Loucy (cell line): ENCODE measurements around the gene PIPOX.

ENCODE experiments used
- H2AFZ ChIP-seq: fragments of 200-600 bp; sonication (generic); 2 replicates; pipeline ENCODE4 v1.6.0; 2016; ENCODE audit warnings: antibody characterized with exemption, mild to moderate bottlenecking, low read length, moderate library complexity
- H3F3A ChIP-seq: fragments of 200-600 bp; 2 replicates; pipeline ENCODE4 v1.6.0; 2016; ENCODE audit warnings: antibody characterized with exemption, low read depth, mild to moderate bottlenecking
- H3K27me3 ChIP-seq: fragments of 200-600 bp; sonication (generic); 2 replicates; pipeline ENCODE4 v1.6.1; 2014; ENCODE audit warnings: low read length, mild to moderate bottlenecking; ENCODE audit not compliant: insufficient read depth, poor library complexity, severe bottlenecking
- H3K36me3 ChIP-seq: fragments of 200-600 bp; sonication (generic); 2 replicates; pipeline ENCODE4 v1.6.1; 2016; ENCODE audit warnings: low read length; ENCODE audit not compliant: insufficient read depth
- H3K4me1 ChIP-seq: fragments of 200-600 bp; sonication (generic); 2 replicates; pipeline ENCODE4 v1.5.1; 2014; ENCODE audit warnings: low read length, mild to moderate bottlenecking; ENCODE audit not compliant: insufficient read depth, poor library complexity, severe bottlenecking
- H3K4me2 ChIP-seq: fragments of 200-600 bp; sonication (generic); 2 replicates; pipeline ENCODE4 v1.6.0; 2014; ENCODE audit warnings: antibody characterized with exemption, low read length, low read depth, mild to moderate bottlenecking; ENCODE audit not compliant: poor library complexity, severe bottlenecking
- H3K4me3 ChIP-seq: fragments of 200-600 bp; sonication (generic); 2 replicates; pipeline ENCODE4 v1.5.1; 2014; ENCODE audit warnings: low read length, mild to moderate bottlenecking, mixed read lengths; ENCODE audit not compliant: poor library complexity, severe bottlenecking
- H3K79me2 ChIP-seq: fragments of 200-600 bp; sonication (generic); 2 replicates; pipeline ENCODE4 v1.6.1; 2014; ENCODE audit warnings: low read length; ENCODE audit not compliant: insufficient read depth
- H3K9ac ChIP-seq: fragments of 200-600 bp; sonication (generic); 2 replicates; pipeline ENCODE4 v1.6.0; 2014; ENCODE audit warnings: mild to moderate bottlenecking, low read depth, low read length, moderate library complexity; ENCODE audit not compliant: poor library complexity, severe bottlenecking
- H3K9me2 ChIP-seq: fragments of 200-600 bp; sonication (generic); replicated peaks from 2 replicates; pipeline ENCODE4 v1.6.1; 2016; ENCODE audit warnings: low read depth, low read length, mixed read lengths
- H3K9me3 ChIP-seq: fragments of 200-600 bp; sonication (generic); 2 replicates; pipeline ENCODE4 v1.6.1; 2014; ENCODE audit warnings: mild to moderate bottlenecking, antibody characterized with exemption, low read length, low read depth; ENCODE audit not compliant: insufficient read depth
- H4K20me1 ChIP-seq: fragments of 200-600 bp; sonication (generic); 2 replicates; pipeline ENCODE4 v1.6.0; 2014; ENCODE audit warnings: antibody characterized with exemption, low read length, mild to moderate bottlenecking; ENCODE audit not compliant: insufficient read depth, poor library complexity, severe bottlenecking
- CTCF ChIP-seq: fragments of 200-600 bp; sonication (generic); conservative IDR thresholded peaks from 2 replicates; pipeline ENCODE4 v1.5.1; 2014; ENCODE audit warnings: mild to moderate bottlenecking, antibody characterized with exemption, low read length
- EZH2phosphoT487 ChIP-seq: fragments of 200-600 bp; IDR thresholded peaks from 2 replicates; pipeline ENCODE4 v1.6.1; 2018; ENCODE audit warnings: antibody characterized with exemption, mild to moderate bottlenecking, moderate library complexity, borderline replicate concordance

The PIPOX gene

GRCh38 chr17:29042679-29043538, at the start of gene PIPOX:
Gene PIPOX (plus strand): TSS chr17:29043141. CDS start chr17:29043226, 85 bp downstream.
- H3F3A ChIP-seq: no peaks in the 10 kb centered on the region
- H3K36me3 ChIP-seq: no peaks in the 10 kb centered on the region
- no peak within 1 kb of the TSS for H2AFZ ChIP-seq
- H3K4me2 ChIP-seq: peak within 1 kb of the TSS; percentile 18
- H3K4me3 ChIP-seq: no peak within 1 kb of the TSS
- no peaks in the 10 kb centered on the region for H3K4me1 ChIP-seq
- no peaks in the 10 kb centered on the region for H4K20me1 ChIP-seq
- H3K79me2 ChIP-seq: no peaks in the 10 kb centered on the region
- no peak within 1 kb of the TSS for H3K9ac ChIP-seq
- H3K9me2 ChIP-seq: no peaks in the 10 kb centered on the region
- H3K27me3 ChIP-seq: no peaks in the 10 kb centered on the region
- TF ChIP-seq EZH2phosphoT487 (no peak), CTCF (no peak)
- H3K9me3 ChIP-seq: no peaks in the 10 kb centered on the region

- TF ChIP-seq CTCF (no peak), EZH2phosphoT487 (no peak)
- H3K4me1 ChIP-seq: no peaks in the 10 kb centered on the region
- no peaks in the 10 kb centered on the region for H3K9me2 ChIP-seq
- no peak overlapping the region for H2AFZ ChIP-seq
- H3K9me3 ChIP-seq: no peaks in the 10 kb centered on the region
- H4K20me1 ChIP-seq: no peaks in the 10 kb centered on the region
- H3K4me2 ChIP-seq: no peak overlapping the region
- H3K27me3 ChIP-seq: no peaks in the 10 kb centered on the region
- H3F3A ChIP-seq: no peaks in the 10 kb centered on the region
- H3K9ac ChIP-seq: no peak overlapping the region
- H3K36me3 ChIP-seq: no peaks in the 10 kb centered on the region
- no peak overlapping the region for H3K4me3 ChIP-seq
- no peaks in the 10 kb centered on the region for H3K79me2 ChIP-seq
These were observed 49.1 kb upstream of the PIPOX start for GRCh38 chr17:28993645-28994426.

- H3K79me2 ChIP-seq: no peaks in the 10 kb centered on the region
These were observed 46.3 kb upstream of the PIPOX start for GRCh38 chr17:28996554-28997096.

More at GRCh38 chr17:28996554-28997096, 46.3 kb upstream of the PIPOX start:
- no peaks in the 10 kb centered on the region for H4K20me1 ChIP-seq
- no peaks in the 10 kb centered on the region for H3K4me1 ChIP-seq
- no peak overlapping the region for H3K4me2 ChIP-seq
- no peak overlapping the region for H3K4me3 ChIP-seq
- no peaks in the 10 kb centered on the region for H3K27me3 ChIP-seq
- H3K9me2 ChIP-seq: no peaks in the 10 kb centered on the region
- H3K9ac ChIP-seq: no peak overlapping the region
- TF ChIP-seq EZH2phosphoT487 (no peak), CTCF (no peak)
- H3K36me3 ChIP-seq: no peaks in the 10 kb centered on the region
- H3F3A ChIP-seq: no peaks in the 10 kb centered on the region
- no peak overlapping the region for H2AFZ ChIP-seq
- no peaks in the 10 kb centered on the region for H3K9me3 ChIP-seq
